ENCODE results near the gene GLT8D2. TPM values are rescaled to one million over a fixed set of nuclear protein-coding genes. Genes with fewer than 3 reads are reported as not detected.
"Not testable (repeated sequence)": the region's sequence is repeated elsewhere in the genome, so short reads cannot be mapped to it uniquely, and the experiment has no call there.

The GLT8D2 gene
- total and polyA plus RNA-seq, 9 donors, result 21.1 to 65.2 (median 35.0) TPM

DNA sequence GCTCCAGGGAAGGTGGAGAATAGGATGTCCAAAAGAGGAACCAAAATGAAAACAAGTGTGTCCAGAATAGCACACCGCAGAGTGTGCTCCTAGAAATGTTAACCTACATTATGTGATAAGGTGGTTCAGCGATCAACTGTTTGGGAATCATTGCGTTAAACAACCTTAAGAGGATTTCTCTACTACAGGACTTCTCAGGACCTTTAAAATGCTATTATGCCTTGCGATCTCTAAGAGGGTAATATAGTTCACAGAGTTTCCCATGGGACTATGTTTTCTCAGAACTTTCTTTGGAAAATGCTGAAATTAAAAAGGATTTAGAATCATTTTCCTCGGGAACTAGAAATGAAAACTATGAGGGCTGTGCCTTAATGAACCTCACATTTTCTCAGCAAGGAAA lies 1.8 kb downstream of the GLT8D2 start:
- no peak for TF ChIP-seq EP300 (IDR thresholded peaks at IDR 0.05)
- no peak for TF ChIP-seq POLR2A (IDR thresholded peaks at IDR 0.05)
- TF ChIP-seq, protein P1, sequence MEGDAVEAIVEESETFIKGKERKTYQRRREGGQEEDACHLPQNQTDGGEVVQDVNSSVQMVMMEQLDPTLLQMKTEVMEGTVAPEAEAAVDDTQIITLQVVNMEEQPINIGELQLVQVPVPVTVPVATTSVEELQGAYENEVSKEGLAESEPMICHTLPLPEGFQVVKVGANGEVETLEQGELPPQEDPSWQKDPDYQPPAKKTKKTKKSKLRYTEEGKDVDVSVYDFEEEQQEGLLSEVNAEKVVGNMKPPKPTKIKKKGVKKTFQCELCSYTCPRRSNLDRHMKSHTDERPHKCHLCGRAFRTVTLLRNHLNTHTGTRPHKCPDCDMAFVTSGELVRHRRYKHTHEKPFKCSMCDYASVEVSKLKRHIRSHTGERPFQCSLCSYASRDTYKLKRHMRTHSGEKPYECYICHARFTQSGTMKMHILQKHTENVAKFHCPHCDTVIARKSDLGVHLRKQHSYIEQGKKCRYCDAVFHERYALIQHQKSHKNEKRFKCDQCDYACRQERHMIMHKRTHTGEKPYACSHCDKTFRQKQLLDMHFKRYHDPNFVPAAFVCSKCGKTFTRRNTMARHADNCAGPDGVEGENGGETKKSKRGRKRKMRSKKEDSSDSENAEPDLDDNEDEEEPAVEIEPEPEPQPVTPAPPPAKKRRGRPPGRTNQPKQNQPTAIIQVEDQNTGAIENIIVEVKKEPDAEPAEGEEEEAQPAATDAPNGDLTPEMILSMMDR (IDR thresholded peaks at IDR 0.05), result no peak
- no peaks in the 10 kb centered on the region for H3K9me3 ChIP-seq
- H3K27ac ChIP-seq, result peak overlapping the region in 1 of 2 donors; percentile 82
- H3K4me1 ChIP-seq (ENCODE audit: insufficient read depth), result peaks cover 12% of the 10 kb centered on the region
- 24 to 45% (median 24%) methylated on average over 5 of the region's 5 CpGs for WGBS, 3 donors
- H3K36me3 ChIP-seq, result no peaks in the 10 kb centered on the region
- no peak overlapping the region for H3K4me3 ChIP-seq
- no peaks in the 10 kb centered on the region for H3K27me3 ChIP-seq
- no peak for DNase-seq
- intact Hi-C loops (cut with DNase I), result loop anchor here in 1 of 4 donors (10.0 kb wide), 1 partner anchor 57 kb away; no protein-coding TSS in a partner anchor

DNA sequence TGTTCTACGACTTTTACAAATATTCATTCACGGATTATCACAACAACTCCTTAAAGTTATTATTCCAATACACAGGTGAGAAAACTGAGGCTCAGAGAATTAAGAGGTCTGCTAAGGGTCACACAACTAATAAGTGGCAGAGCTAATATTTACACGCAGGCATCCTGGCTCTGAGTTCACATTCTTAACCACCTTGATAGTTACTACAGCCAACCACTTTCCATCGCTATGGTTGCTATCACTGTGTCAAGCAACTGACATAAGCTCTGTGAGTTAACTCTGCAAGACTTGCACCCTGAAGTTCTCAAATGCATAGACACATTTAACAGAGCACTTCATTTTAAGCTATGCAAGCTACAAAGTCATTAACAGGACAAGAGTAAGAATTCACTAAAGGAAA lies 3.7 kb downstream of the GLT8D2 start:
- Histone ChIP-seq H3K4me3 (no peak overlapping the region), H3K27me3 (no peaks in the 10 kb centered on the region), H3K9me3 (no peaks in the 10 kb centered on the region), H3K4me1 (ENCODE audit: insufficient read depth) (peaks cover 12% of the 10 kb centered on the region), H3K36me3 (no peaks in the 10 kb centered on the region), H3K27ac (no peak overlapping the region)
- TF ChIP-seq EP300 (IDR thresholded peaks at IDR 0.05) (no peak), POLR2A (IDR thresholded peaks at IDR 0.05) (no peak)
- TF ChIP-seq, protein P1 (IDR thresholded peaks at IDR 0.05), result no peak
- intact Hi-C loops (cut with DNase I), result loop anchor here in 1 of 4 donors (10.0 kb wide), 1 partner anchor 58 kb away; no protein-coding TSS in a partner anchor
- WGBS, 3 donors, result 91 to 96% (median 91%) methylated on average over 4 of the region's 4 CpGs
- DNase-seq, result no peak

DNA sequence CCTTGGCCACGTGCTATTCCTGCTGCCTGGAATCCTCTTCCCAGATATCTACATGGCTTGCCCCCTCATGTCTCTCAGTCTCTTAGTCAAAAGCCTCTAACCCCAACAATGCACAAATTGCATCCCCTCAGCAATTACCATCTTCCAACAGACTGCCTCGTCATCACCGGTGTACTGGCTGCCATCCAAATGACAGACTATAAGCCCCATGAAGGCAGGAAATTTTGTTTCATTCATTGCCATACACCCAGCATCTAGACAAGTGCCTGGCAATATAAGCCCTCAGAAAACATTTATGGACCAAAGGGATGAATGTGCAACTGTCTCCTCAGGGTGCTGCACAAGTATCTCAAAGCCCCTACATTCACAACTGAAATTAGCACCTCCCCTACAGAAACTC lies 5.8 kb downstream of the GLT8D2 start:
- WGBS, 3 donors, result 86 to 96% (median 95%) methylated on average over 3 of the region's 3 CpGs
- Histone ChIP-seq H3K4me1 (ENCODE audit: insufficient read depth) (peaks cover 11% of the 10 kb centered on the region), H3K27ac (no peak overlapping the region), H3K4me3 (no peak overlapping the region), H3K9me3 (no peaks in the 10 kb centered on the region), H3K36me3 (no peaks in the 10 kb centered on the region), H3K27me3 (no peaks in the 10 kb centered on the region)
- TF ChIP-seq POLR2A (IDR thresholded peaks at IDR 0.05) (no peak), EP300 (IDR thresholded peaks at IDR 0.05) (no peak)
- TF ChIP-seq, protein P1 (IDR thresholded peaks at IDR 0.05), result no peak
- intact Hi-C loops (cut with DNase I), result loop anchor here in 1 of 4 donors (10.0 kb wide), 1 partner anchor 61 kb away; no protein-coding TSS in a partner anchor
- no peak for DNase-seq

DNA sequence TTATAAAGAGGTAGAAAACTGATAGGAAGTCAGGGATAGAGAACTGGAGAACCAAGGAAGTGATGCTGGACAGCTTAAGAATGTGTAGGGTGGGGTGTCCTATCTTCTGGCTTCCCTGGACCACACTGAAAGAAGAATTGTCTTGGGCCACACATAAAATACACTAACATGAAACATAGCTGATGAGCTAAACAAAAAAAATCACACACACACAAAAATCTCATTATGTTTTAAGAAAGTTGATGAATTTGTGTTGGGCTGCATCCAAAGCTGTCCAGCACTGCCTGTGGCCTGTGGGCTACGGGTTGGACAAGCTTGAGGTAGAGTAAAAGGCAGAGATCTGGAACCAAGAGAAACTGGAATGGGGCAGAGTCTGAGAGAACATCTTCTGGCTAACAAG lies 7.4 kb downstream of the GLT8D2 start:
- Histone ChIP-seq H3K27ac (no peak overlapping the region), H3K4me3 (no peak overlapping the region), H3K4me1 (ENCODE audit: insufficient read depth) (peaks cover 6% of the 10 kb centered on the region), H3K36me3 (no peaks in the 10 kb centered on the region), H3K27me3 (no peaks in the 10 kb centered on the region), H3K9me3 (no peaks in the 10 kb centered on the region)
- no peak for TF ChIP-seq EP300 (IDR thresholded peaks at IDR 0.05)
- TF ChIP-seq, protein P1 (IDR thresholded peaks at IDR 0.05), result no peak
- TF ChIP-seq POLR2A (IDR thresholded peaks at IDR 0.05), result no peak
- no peak for DNase-seq
- intact Hi-C loops (cut with DNase I), result loop anchor here in 1 of 4 donors (10.0 kb wide), 1 partner anchor 62 kb away; no protein-coding TSS in a partner anchor
- 81 to 92% (median 84%) methylated on average over 1 of the region's 1 CpG for WGBS, 3 donors

DNA sequence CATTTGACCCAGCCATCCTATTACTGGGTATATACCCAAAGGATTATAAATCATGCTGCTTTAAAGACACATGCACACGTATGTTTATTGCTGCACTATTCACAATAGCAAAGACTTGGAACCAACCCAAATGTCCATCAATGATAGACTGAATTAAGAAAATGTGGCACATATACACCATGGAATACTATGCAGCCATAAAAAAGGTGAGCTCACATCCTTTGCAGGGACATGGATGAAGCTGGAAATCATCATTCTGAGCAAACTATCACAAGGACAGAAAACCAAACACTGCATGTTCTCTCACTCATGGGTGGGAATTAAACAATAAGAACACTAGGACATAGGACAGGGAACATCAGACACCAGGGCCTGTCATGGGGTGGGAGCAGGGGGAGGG lies 10.2 kb downstream of the GLT8D2 start:
- not testable (repeated sequence) for DNase-seq
- intact Hi-C loops (cut with DNase I), result loop anchor here in 1 of 4 donors (10.0 kb wide), 1 partner anchor 65 kb away; no protein-coding TSS in a partner anchor

DNA sequence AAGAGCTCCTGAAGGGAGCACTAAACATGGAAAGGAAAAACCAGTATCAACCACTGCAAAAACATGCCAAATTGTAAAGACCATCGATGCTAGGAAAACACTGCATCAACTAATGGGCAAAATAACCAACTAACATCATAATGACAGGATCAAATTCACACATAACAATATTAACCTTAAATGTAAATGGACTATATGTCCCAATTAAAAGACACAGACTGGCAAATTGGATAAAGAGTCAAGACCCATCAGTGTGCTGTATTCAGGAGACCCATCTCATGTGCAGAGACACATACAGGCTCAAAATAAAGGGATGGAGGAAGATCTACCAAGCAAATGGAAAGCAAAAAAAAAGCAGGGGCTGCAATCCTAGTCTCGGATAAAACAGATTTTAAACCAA lies 13.8 kb downstream of the GLT8D2 start:
- H3K9me3 ChIP-seq; H3K27me3 ChIP-seq; H3K4me3 ChIP-seq; intact Hi-C loops (cut with DNase I); H3K27ac ChIP-seq; H3K4me1 ChIP-seq (ENCODE audit: insufficient read depth); DNase-seq; H3K36me3 ChIP-seq: not testable (repeated sequence)
- 93 to 95% (median 95%) methylated on average over 2 of the region's 2 CpGs for WGBS, 3 donors

More for the DNA sequence above, 10.2 kb downstream of the GLT8D2 start:
- H3K4me1 ChIP-seq (ENCODE audit: insufficient read depth); H3K9me3 ChIP-seq; H3K36me3 ChIP-seq; H3K4me3 ChIP-seq; H3K27ac ChIP-seq; H3K27me3 ChIP-seq: not testable (repeated sequence)
- 91 to 100% (median 92%) methylated on average over 1 of the region's 1 CpG for WGBS, 3 donors

DNA sequence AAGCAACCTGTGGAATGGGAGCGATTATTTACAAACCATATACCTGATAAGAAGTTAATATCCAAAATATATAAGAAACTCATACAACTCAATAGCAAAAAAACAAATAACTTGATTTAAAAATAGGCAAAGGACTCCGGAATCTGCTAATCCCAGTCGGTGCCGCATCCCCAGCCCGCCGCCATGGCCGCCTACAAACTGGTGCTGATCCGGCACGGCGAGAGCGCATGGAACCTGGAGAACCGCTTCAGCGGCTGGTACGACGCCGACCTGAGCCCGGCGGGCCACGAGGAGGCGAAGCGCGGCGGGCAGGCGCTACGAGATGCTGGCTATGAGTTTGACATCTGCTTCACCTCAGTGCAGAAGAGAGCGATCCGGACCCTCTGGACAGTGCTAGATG lies 19.4 kb downstream of the GLT8D2 start:
- H3K9me3 ChIP-seq; H3K4me3 ChIP-seq; H3K4me1 ChIP-seq (ENCODE audit: insufficient read depth); H3K36me3 ChIP-seq; intact Hi-C loops (cut with DNase I); H3K27me3 ChIP-seq; DNase-seq; H3K27ac ChIP-seq: not testable (repeated sequence)
- WGBS, 3 donors, result 95 to 98% (median 97%) methylated on average over 10 to 15 of the region's 27 CpGs

Data from ovary (tissue), 9 donors.